Mammary epithelial cell (primary cell): ENCODE measurements around the gene FAF2.

ENCODE experiments used
- CTCF ChIP-seq, 2 donors: IDR thresholded peaks in 1 of 2; conservative IDR thresholded peaks in 1 of 2; 2 replicates each; pipeline ENCODE4 v1.5.1; 2011 to 2012; ENCODE audit warnings: inconsistent platforms in 2 of 2, low read length in 2 of 2, mild to moderate bottlenecking in 2 of 2, control low read depth in 1 of 2, low read depth in 1 of 2; ENCODE audit not compliant: insufficient read depth in 1 of 2; ENCODE audit errors: extremely low read depth in 1 of 2
- EZH2 ChIP-seq: IDR thresholded peaks from 2 replicates; pipeline ENCODE4 v1.6.1; 2012; ENCODE audit warnings: low read length, inconsistent platforms, borderline replicate concordance

GRCh38 chr5:176407456-176408251, 40.5 kb upstream of the FAF2 start:
- TF ChIP-seq CTCF (conservative IDR thresholded peaks at IDR 0.05 in 1 of 2, IDR thresholded peaks at IDR 0.05 in 1 of 2; ENCODE audit: extremely low read depth in 1 of 2, insufficient read depth in 1 of 2, low read depth in 1 of 2, low read length in 2 of 2), result no peak
- TF ChIP-seq EZH2, result no peak
